MM.1S (cell line): ENCODE measurements around the gene ITGB5.

ENCODE experiments used
- DNase-seq: peaks from one replicate; pipeline ENCODE4 v3.0.0-alpha.2; 2015
- H2AFZ ChIP-seq: fragments of 300-600 bp; sonication (generic); 2 replicates; pipeline ENCODE4 v1.6.0; 2016; ENCODE audit warnings: antibody characterized with exemption, low read length
- H3F3A ChIP-seq: fragments of 300-600 bp; sonication (generic); 2 replicates; pipeline ENCODE4 v1.6.1; 2016; ENCODE audit warnings: mild to moderate bottlenecking, antibody characterized with exemption, low read length, moderate library complexity, mixed read lengths; ENCODE audit not compliant: insufficient read depth
- H3K27ac ChIP-seq: fragments of 300-600 bp; sonication (generic); 2 replicates; pipeline ENCODE4 v1.5.1; 2016; ENCODE audit warnings: mild to moderate bottlenecking, low read length
- H3K27me3 ChIP-seq: fragments of 300-600 bp; sonication (generic); replicated peaks from 2 replicates; pipeline ENCODE4 v1.6.0; 2016; ENCODE audit warnings: low read length; ENCODE audit not compliant: insufficient read depth
- H3K36me3 ChIP-seq: fragments of 300-600 bp; sonication (generic); replicated peaks from 2 replicates; pipeline ENCODE4 v1.6.1; 2016; ENCODE audit warnings: mild to moderate bottlenecking, low read length, mixed read lengths; ENCODE audit not compliant: insufficient read depth
- H3K4me1 ChIP-seq: fragments of 300-600 bp; sonication (generic); 2 replicates; pipeline ENCODE4 v1.6.1; 2016; ENCODE audit warnings: low read length, mixed read lengths
- H3K4me2 ChIP-seq: fragments of 300-600 bp; sonication (generic); 2 replicates; pipeline ENCODE4 v1.6.0; 2016; ENCODE audit warnings: low read depth, low read length
- H3K4me3 ChIP-seq: fragments of 300-600 bp; sonication (generic); 2 replicates; pipeline ENCODE4 v1.5.1; 2016; ENCODE audit warnings: low read length, mixed read lengths
- H3K79me2 ChIP-seq: fragments of 300-600 bp; sonication (generic); 2 replicates; pipeline ENCODE4 v1.6.1; 2016; ENCODE audit warnings: mixed run types, low read length, mixed read lengths
- H3K9ac ChIP-seq: fragments of 300-600 bp; sonication (generic); 2 replicates; pipeline ENCODE4 v1.6.1; 2016; ENCODE audit warnings: low read length, mixed read lengths
- H3K9me2 ChIP-seq: fragments of 300-600 bp; sonication (generic); replicated peaks from 2 replicates; pipeline ENCODE4 v1.6.1; 2016; ENCODE audit warnings: mild to moderate bottlenecking, low read length, mixed read lengths; ENCODE audit not compliant: insufficient read depth
- H3K9me3 ChIP-seq: fragments of 300-600 bp; sonication (generic); replicated peaks from 2 replicates; pipeline ENCODE4 v1.6.1; 2016; ENCODE audit warnings: mild to moderate bottlenecking, low read length, mixed read lengths; ENCODE audit not compliant: insufficient read depth
- H4K20me1 ChIP-seq: fragments of 300-600 bp; sonication (generic); 2 replicates; pipeline ENCODE4 v1.6.1; 2016; ENCODE audit warnings: mild to moderate bottlenecking, low read length, moderate library complexity, mixed read lengths; ENCODE audit not compliant: insufficient read depth
- EZH2 ChIP-seq: fragments of 300-600 bp; sonication (generic); optimal IDR thresholded peaks from 2 replicates; pipeline ENCODE3; 2017; ENCODE audit warnings: low read depth, mild to moderate bottlenecking, antibody characterized with exemption, low read length, mixed read lengths
- EZH2phosphoT487 ChIP-seq: fragments of 300-600 bp; sonication (generic); IDR thresholded peaks from 2 replicates; pipeline ENCODE4 v1.6.1; 2018; ENCODE audit warnings: antibody characterized with exemption, low read length
- TF ChIP-seq, protein P1 (sequence below): fragments of 300-600 bp; sonication (generic); IDR thresholded peaks from 2 replicates; pipeline ENCODE4 v1.5.1; 2016; ENCODE audit warnings: antibody characterized with exemption, low read length, mixed read lengths

ITGB5 gene

GRCh38 chr3:124916837-124917409 lies 29.8 kb upstream of the ITGB5 start:
- no peaks in the 10 kb centered on the region for H3K9me2 ChIP-seq
- no peak overlapping the region for H3K4me2 ChIP-seq
- no peaks in the 10 kb centered on the region for H3K9me3 ChIP-seq
- no peak for TF ChIP-seq EZH2
- TF ChIP-seq EZH2phosphoT487 = no peak
- TF ChIP-seq, protein P1, sequence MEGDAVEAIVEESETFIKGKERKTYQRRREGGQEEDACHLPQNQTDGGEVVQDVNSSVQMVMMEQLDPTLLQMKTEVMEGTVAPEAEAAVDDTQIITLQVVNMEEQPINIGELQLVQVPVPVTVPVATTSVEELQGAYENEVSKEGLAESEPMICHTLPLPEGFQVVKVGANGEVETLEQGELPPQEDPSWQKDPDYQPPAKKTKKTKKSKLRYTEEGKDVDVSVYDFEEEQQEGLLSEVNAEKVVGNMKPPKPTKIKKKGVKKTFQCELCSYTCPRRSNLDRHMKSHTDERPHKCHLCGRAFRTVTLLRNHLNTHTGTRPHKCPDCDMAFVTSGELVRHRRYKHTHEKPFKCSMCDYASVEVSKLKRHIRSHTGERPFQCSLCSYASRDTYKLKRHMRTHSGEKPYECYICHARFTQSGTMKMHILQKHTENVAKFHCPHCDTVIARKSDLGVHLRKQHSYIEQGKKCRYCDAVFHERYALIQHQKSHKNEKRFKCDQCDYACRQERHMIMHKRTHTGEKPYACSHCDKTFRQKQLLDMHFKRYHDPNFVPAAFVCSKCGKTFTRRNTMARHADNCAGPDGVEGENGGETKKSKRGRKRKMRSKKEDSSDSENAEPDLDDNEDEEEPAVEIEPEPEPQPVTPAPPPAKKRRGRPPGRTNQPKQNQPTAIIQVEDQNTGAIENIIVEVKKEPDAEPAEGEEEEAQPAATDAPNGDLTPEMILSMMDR = no peak
- DNase-seq = no peak
- no peak overlapping the region for H3K27ac ChIP-seq
- H3F3A ChIP-seq = no peaks in the 10 kb centered on the region
- H3K9ac ChIP-seq = no peak overlapping the region
- H2AFZ ChIP-seq = no peak overlapping the region
- H3K27me3 ChIP-seq = no peaks in the 10 kb centered on the region
- no peaks in the 10 kb centered on the region for H3K79me2 ChIP-seq
- no peaks in the 10 kb centered on the region for H3K4me1 ChIP-seq
- no peaks in the 10 kb centered on the region for H3K36me3 ChIP-seq
- H4K20me1 ChIP-seq = no peaks in the 10 kb centered on the region
- H3K4me3 ChIP-seq = no peak overlapping the region

- H3K4me2 ChIP-seq = no peak overlapping the region
- H2AFZ ChIP-seq = no peak overlapping the region
- no peak for DNase-seq
- no peaks in the 10 kb centered on the region for H3K27me3 ChIP-seq
- no peaks in the 10 kb centered on the region for H3K79me2 ChIP-seq
- no peaks in the 10 kb centered on the region for H3K9me2 ChIP-seq
- H3K27ac ChIP-seq = no peak overlapping the region
- H4K20me1 ChIP-seq = no peaks in the 10 kb centered on the region
- H3K4me1 ChIP-seq = no peaks in the 10 kb centered on the region
- no peak for TF ChIP-seq EZH2phosphoT487
- TF ChIP-seq, protein P1 = no peak
- TF ChIP-seq EZH2 = no peak
- H3K9ac ChIP-seq = no peak overlapping the region
- no peaks in the 10 kb centered on the region for H3K36me3 ChIP-seq
- no peak overlapping the region for H3K4me3 ChIP-seq
- H3F3A ChIP-seq = no peaks in the 10 kb centered on the region
- no peaks in the 10 kb centered on the region for H3K9me3 ChIP-seq
Observed at GRCh38 chr3:124915254-124915653, 28.1 kb upstream of the ITGB5 start.

DNA sequence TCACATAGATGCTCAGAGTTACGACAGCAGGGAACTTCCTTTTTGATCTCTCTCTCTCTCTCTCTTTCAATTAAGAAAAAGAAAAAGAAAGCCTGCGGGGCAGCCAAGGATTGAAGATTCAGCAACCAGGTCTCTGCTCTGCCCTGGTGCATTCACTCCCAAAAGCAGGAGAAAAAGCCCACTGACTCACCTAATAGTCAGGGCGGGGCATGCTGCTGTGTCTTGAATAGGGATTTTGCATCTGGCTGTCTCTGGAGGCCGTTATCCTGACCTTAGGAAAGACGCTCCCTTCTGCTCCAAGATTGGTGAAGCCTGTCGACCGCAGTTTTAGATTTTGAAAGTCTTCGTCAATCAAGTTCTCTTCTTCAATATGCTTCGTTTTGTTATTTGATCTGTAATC lies 20.8 kb upstream of the ITGB5 start:
- Histone ChIP-seq H3K9ac (no peak overlapping the region), H3K27me3 (no peaks in the 10 kb centered on the region), H3F3A (no peaks in the 10 kb centered on the region), H3K27ac (no peak overlapping the region), H3K9me2 (no peaks in the 10 kb centered on the region), H3K4me1 (no peaks in the 10 kb centered on the region), H3K4me2 (no peak overlapping the region), H2AFZ (no peak overlapping the region), H3K36me3 (no peaks in the 10 kb centered on the region), H3K4me3 (no peak overlapping the region), H3K9me3 (no peaks in the 10 kb centered on the region), H4K20me1 (no peaks in the 10 kb centered on the region), H3K79me2 (no peaks in the 10 kb centered on the region)
- DNase-seq = no peak
- no peak for TF ChIP-seq EZH2phosphoT487

DNA sequence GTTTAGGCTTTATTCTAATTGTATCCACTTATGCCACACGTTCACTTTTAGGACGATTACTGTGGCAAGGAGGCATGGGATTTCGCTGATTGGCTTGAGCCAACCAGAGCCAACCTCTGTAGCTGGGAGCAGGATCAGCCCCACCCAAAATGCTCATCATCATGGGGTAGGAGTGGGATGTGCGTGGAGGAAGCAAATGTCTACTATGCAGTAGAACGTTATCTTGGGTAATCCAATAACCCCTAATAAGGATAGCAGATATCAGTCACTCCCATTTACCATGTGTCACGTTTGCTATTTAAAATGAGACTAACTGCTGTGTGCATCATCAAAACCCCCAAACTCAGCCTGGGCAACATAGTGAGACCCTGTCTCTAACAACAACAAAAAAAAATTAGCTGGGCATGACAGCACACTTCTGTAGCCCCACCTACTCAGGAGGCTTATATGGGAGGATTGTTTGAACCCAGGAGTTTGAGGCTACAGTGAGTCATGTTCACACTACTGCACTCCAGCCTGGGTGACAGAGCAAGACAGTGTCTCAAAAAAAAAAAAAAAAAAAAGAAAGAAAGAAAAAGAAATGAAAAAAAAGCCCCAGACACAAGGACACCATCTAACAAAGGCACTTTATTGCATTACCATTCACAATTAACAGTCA lies 17.8 kb upstream of the ITGB5 start:
- no peak for DNase-seq
- TF ChIP-seq EZH2phosphoT487 (no peak), EZH2 (no peak)
- TF ChIP-seq, protein P1 = no peak
- no peaks in the 10 kb centered on the region for H4K20me1 ChIP-seq

More for the DNA sequence above, 17.8 kb upstream of the ITGB5 start:
- no peak overlapping the region for H3K4me3 ChIP-seq
- no peaks in the 10 kb centered on the region for H3K9me3 ChIP-seq
- H2AFZ ChIP-seq = no peak overlapping the region
- no peaks in the 10 kb centered on the region for H3K9me2 ChIP-seq
- no peaks in the 10 kb centered on the region for H3K36me3 ChIP-seq
- H3K9ac ChIP-seq = no peak overlapping the region
- no peaks in the 10 kb centered on the region for H3K27me3 ChIP-seq
- no peaks in the 10 kb centered on the region for H3F3A ChIP-seq
- no peak overlapping the region for H3K4me2 ChIP-seq
- no peaks in the 10 kb centered on the region for H3K79me2 ChIP-seq
- no peak overlapping the region for H3K27ac ChIP-seq
- H3K4me1 ChIP-seq = no peaks in the 10 kb centered on the region
